Right atrium auricular region (tissue), 2 donors: Measurements from ENCODE around the gene PTPN11. TPM values are rescaled to one million over a fixed set of nuclear protein-coding genes. Genes with fewer than 3 reads are reported as not detected.

ENCODE experiments used
- DNase-seq: peaks from one replicate; pipeline ENCODE4 v3.0.0-alpha.2; 2019; ENCODE audit warnings: low spot score
- H3K27ac ChIP-seq, 2 donors: fragments of 200-600 bp; sonication (generic); 1 replicate in 1 of 2; 2 replicates in 1 of 2; pipeline ENCODE4 v1.5.1; 2016 to 2019
- H3K27me3 ChIP-seq, 2 donors: fragments of 200-600 bp; sonication (generic); one replicate each; pipeline versions ENCODE4 v1.5.1 to v1.6.0; 2017 to 2019
- H3K36me3 ChIP-seq: fragments of 200-600 bp; sonication (generic); one replicate; pipeline ENCODE4 v1.5.1; 2016
- H3K4me1 ChIP-seq, 2 donors: fragments of 200-600 bp; sonication (generic); one replicate each; pipeline versions ENCODE4 v1.5.1 to v1.6.0; 2017 to 2019
- H3K4me3 ChIP-seq, 2 donors: fragments of 200-600 bp; sonication (generic); 1 replicate in 1 of 2; 2 replicates in 1 of 2; pipeline ENCODE4 v1.5.1; 2017 to 2019; ENCODE audit warnings: mild to moderate bottlenecking in 1 of 2, moderate library complexity in 1 of 2
- H3K9me3 ChIP-seq, 2 donors: fragments of 200-600 bp; sonication (generic); one replicate each; pipeline ENCODE4 v1.5.1; 2019
- total RNA-seq, 2 donors: library from RNA; depleted of rRNA; stranded (reverse); fragments of >200 nt; gene quantifications; one replicate each; pipeline ENCODE4 v1.1.0, GENCODE V29; 2016
- TF ChIP-seq, protein P1 (sequence below), 2 donors: fragments of 200-600 bp; sonication (generic); IDR thresholded peaks; one replicate each; pipeline ENCODE4 v1.5.1; 2019; ENCODE audit warnings: antibody characterized with exemption in 2 of 2

Gene PTPN11
- total RNA-seq, 2 donors from 2014 or later: 70.8 to 97.9 TPM

- H3K4me3 ChIP-seq: no peak overlapping the region
- no peaks in the 10 kb centered on the region for H3K36me3 ChIP-seq
- TF ChIP-seq, protein P1, sequence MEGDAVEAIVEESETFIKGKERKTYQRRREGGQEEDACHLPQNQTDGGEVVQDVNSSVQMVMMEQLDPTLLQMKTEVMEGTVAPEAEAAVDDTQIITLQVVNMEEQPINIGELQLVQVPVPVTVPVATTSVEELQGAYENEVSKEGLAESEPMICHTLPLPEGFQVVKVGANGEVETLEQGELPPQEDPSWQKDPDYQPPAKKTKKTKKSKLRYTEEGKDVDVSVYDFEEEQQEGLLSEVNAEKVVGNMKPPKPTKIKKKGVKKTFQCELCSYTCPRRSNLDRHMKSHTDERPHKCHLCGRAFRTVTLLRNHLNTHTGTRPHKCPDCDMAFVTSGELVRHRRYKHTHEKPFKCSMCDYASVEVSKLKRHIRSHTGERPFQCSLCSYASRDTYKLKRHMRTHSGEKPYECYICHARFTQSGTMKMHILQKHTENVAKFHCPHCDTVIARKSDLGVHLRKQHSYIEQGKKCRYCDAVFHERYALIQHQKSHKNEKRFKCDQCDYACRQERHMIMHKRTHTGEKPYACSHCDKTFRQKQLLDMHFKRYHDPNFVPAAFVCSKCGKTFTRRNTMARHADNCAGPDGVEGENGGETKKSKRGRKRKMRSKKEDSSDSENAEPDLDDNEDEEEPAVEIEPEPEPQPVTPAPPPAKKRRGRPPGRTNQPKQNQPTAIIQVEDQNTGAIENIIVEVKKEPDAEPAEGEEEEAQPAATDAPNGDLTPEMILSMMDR (IDR thresholded peaks at IDR 0.05): no peak
- no peaks in the 10 kb centered on the region for H3K9me3 ChIP-seq
- no peaks in the 10 kb centered on the region for H3K4me1 ChIP-seq
- no peak for DNase-seq
- H3K27me3 ChIP-seq: no peaks in the 10 kb centered on the region
- H3K27ac ChIP-seq: no peak overlapping the region
Observed at GRCh38 chr12:112546996-112547395, 128.2 kb downstream of the PTPN11 start.

DNA sequence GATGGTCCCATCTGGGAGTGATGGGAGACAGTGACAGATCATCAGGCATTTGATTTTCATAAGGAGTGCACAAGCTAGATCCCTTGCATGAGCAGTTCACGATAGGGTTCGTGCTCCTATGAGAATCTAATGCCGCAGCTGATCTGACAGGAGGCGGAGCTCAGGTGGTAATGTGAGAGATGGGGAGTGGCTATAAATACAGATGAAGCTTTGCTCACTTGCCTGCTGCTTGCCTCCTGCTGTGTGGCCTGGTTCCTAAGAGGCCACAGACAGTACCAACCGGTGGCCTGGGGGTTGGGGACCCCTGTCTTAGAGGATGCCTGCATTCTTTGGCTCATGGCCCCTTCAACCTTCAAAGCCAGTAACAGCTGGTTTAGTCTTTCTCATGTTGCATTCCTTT is 130.3 kb downstream of the PTPN11 start:
- TF ChIP-seq, protein P1 (IDR thresholded peaks at IDR 0.05): no peak
- Histone ChIP-seq H3K4me3 (no peak overlapping the region), H3K27me3 (no peaks in the 10 kb centered on the region)

GRCh38 chr12:112551681-112552080 is 132.9 kb downstream of the PTPN11 start:
- TF ChIP-seq, protein P1 (IDR thresholded peaks at IDR 0.05): no peak
- DNase-seq: no peak
- Histone ChIP-seq H3K9me3 (no peaks in the 10 kb centered on the region), H3K4me3 (no peak overlapping the region), H3K27ac (no peak overlapping the region), H3K4me1 (no peaks in the 10 kb centered on the region), H3K36me3 (no peaks in the 10 kb centered on the region), H3K27me3 (no peaks in the 10 kb centered on the region)

More for the DNA sequence above, 130.3 kb downstream of the PTPN11 start:
- Histone ChIP-seq H3K9me3 (no peaks in the 10 kb centered on the region), H3K36me3 (no peaks in the 10 kb centered on the region), H3K4me1 (no peaks in the 10 kb centered on the region), H3K27ac (no peak overlapping the region)
- DNase-seq: no peak

DNA sequence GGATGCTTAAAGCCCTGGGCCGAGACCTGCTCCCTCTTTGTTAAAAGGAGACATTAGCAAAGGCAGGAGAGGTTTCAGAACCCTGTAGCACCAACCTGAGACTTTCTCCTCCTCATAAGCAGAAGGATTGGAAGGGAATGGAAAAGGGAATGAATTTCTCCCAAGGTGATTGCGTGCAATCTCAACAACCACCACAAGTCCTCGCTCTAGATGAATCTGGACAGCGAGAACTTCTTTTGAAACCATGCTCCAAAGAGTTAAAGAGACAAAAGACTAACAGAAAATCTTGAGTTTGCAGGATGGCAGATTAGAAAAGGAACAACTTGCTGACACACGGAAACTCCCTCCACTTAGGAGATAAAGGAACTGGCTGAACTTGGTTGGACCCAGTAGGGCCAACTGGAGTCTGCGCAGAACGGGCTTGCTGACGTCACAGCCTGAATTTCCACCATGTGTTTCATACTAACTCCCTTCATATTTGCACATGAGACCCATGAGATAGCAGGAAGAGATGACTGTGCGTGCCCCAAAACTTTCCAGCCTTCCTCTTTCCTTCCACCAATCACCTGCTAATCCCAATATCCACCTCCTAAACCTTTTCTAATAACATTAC is 137.0 kb downstream of the PTPN11 start:
- TF ChIP-seq, protein P1 (IDR thresholded peaks at IDR 0.05): no peak
- no peaks in the 10 kb centered on the region for H3K4me1 ChIP-seq
- H3K36me3 ChIP-seq: no peaks in the 10 kb centered on the region
- H3K4me3 ChIP-seq: no peak overlapping the region
- no peak for DNase-seq
- no peaks in the 10 kb centered on the region for H3K9me3 ChIP-seq
- no peak overlapping the region for H3K27ac ChIP-seq
- H3K27me3 ChIP-seq: no peaks in the 10 kb centered on the region

DNA sequence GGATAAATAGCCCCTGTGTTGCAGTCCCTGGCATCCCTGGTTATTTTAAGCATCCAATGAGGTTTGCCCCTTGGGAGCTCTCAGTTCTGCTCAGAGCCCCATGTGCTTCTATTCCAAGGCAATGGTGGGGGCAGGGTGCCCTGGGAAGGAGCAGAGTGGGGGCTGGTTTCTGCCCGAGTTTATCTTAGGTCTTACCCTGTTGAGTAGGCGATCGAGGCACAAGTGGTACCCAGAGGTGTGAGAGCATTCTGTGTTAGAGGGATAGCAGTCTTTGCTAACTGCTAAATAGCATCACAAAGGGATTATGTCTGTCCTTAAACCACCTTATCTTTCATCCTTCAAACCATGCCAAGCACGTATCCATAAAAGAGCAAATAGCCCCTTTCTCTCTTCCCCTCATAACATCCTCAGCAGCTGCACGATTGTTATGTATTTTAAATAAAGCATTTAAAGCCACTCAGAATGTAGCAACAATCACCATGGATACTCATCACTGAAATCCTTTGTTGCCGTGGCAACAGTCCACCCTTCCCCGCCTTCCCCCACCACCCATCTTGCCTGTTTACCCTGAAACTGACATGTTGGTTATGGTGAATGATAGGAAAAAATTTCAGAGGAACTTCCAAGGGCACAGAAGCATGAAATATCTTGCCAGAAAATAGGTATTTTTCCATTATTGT is 139.3 kb downstream of the PTPN11 start:
- DNase-seq: no peak
- TF ChIP-seq, protein P1 (IDR thresholded peaks at IDR 0.05): no peak

More for the DNA sequence above, 139.3 kb downstream of the PTPN11 start:
- no peaks in the 10 kb centered on the region for H3K9me3 ChIP-seq
- no peak overlapping the region for H3K27ac ChIP-seq
- H3K36me3 ChIP-seq: no peaks in the 10 kb centered on the region
- H3K27me3 ChIP-seq: no peaks in the 10 kb centered on the region
- H3K4me1 ChIP-seq: no peaks in the 10 kb centered on the region
- no peak overlapping the region for H3K4me3 ChIP-seq

Other genes with a start within 250 kb of the PTPN11 start
- 10 to 100 TPM; 14.8 to 16.5 TPM for gene HECTD4, start 36.5 kb upstream of the PTPN11 start, total RNA-seq
- gene RPL6, start 9.3 kb upstream of the PTPN11 start, total RNA-seq: 100 to 1,000 TPM; 700 to 967 TPM